ENCODE measurements around the gene VEGFA.

VEGFA gene

GRCh38 chr6:43738267-43738676, 31.7 kb upstream of the VEGFA start:
- no peak for DNase-seq (ENCODE audit: low read depth in 1 of 2, low spot score in 1 of 2)
- Histone ChIP-seq H3K27ac (replicated peaks) (no peak overlapping the region), H3K4me3 (replicated peaks; ENCODE audit: insufficient read depth, low read length) (no peak overlapping the region), H3K27me3 (ENCODE audit: insufficient read depth, poor library complexity, severe bottlenecking) (no peaks in the 10 kb centered on the region)
- no peak for TF ChIP-seq POLR2AphosphoS5 (IDR thresholded peaks at IDR 0.05; ENCODE audit: low read depth)
- no peak for TF ChIP-seq CTCF (IDR thresholded peaks at IDR 0.05; ENCODE audit: insufficient read depth, low read length)
- no peak for TF ChIP-seq SPI1 (IDR thresholded peaks at IDR 0.05; ENCODE audit: borderline replicate concordance, low read depth)
- no peak for TF ChIP-seq REST (IDR thresholded peaks at IDR 0.05; ENCODE audit: insufficient replicate concordance, low read depth)
- no peak for TF ChIP-seq GABPA (IDR thresholded peaks at IDR 0.05; ENCODE audit: low read depth)

GRCh38 chr6:43738877-43739641, 31.0 kb upstream of the VEGFA start:
- DNase-seq (ENCODE audit: low read depth in 1 of 2, low spot score in 1 of 2): no peak
- Histone ChIP-seq H3K27me3 (ENCODE audit: insufficient read depth, poor library complexity, severe bottlenecking) (no peaks in the 10 kb centered on the region), H3K27ac (replicated peaks) (no peak overlapping the region), H3K4me3 (replicated peaks; ENCODE audit: insufficient read depth, low read length) (no peak overlapping the region)
- TF ChIP-seq POLR2AphosphoS5 (IDR thresholded peaks at IDR 0.05; ENCODE audit: low read depth): no peak
- TF ChIP-seq GABPA (IDR thresholded peaks at IDR 0.05; ENCODE audit: low read depth): no peak
- TF ChIP-seq REST (IDR thresholded peaks at IDR 0.05; ENCODE audit: insufficient replicate concordance, low read depth): no peak
- no peak for TF ChIP-seq SPI1 (IDR thresholded peaks at IDR 0.05; ENCODE audit: borderline replicate concordance, low read depth)
- TF ChIP-seq CTCF (IDR thresholded peaks at IDR 0.05; ENCODE audit: insufficient read depth, low read length): no peak

GRCh38 chr6:43739642-43740091, 30.3 kb upstream of the VEGFA start:
- TF ChIP-seq REST (IDR thresholded peaks at IDR 0.05; ENCODE audit: insufficient replicate concordance, low read depth) (no peak), SPI1 (IDR thresholded peaks at IDR 0.05; ENCODE audit: borderline replicate concordance, low read depth) (no peak), GABPA (IDR thresholded peaks at IDR 0.05; ENCODE audit: low read depth) (no peak), POLR2AphosphoS5 (IDR thresholded peaks at IDR 0.05; ENCODE audit: low read depth) (no peak), CTCF (IDR thresholded peaks at IDR 0.05; ENCODE audit: insufficient read depth, low read length) (no peak)
- DNase-seq (ENCODE audit: low read depth in 1 of 2, low spot score in 1 of 2): no peak

More at GRCh38 chr6:43739642-43740091, 30.3 kb upstream of the VEGFA start:
- Histone ChIP-seq H3K4me3 (replicated peaks; ENCODE audit: insufficient read depth, low read length) (no peak overlapping the region), H3K27ac (replicated peaks) (no peak overlapping the region), H3K27me3 (ENCODE audit: insufficient read depth, poor library complexity, severe bottlenecking) (no peaks in the 10 kb centered on the region)

Data from HL-60 (cell line).